ENCODE measurements around the gene CYREN.

The CYREN gene

DNA sequence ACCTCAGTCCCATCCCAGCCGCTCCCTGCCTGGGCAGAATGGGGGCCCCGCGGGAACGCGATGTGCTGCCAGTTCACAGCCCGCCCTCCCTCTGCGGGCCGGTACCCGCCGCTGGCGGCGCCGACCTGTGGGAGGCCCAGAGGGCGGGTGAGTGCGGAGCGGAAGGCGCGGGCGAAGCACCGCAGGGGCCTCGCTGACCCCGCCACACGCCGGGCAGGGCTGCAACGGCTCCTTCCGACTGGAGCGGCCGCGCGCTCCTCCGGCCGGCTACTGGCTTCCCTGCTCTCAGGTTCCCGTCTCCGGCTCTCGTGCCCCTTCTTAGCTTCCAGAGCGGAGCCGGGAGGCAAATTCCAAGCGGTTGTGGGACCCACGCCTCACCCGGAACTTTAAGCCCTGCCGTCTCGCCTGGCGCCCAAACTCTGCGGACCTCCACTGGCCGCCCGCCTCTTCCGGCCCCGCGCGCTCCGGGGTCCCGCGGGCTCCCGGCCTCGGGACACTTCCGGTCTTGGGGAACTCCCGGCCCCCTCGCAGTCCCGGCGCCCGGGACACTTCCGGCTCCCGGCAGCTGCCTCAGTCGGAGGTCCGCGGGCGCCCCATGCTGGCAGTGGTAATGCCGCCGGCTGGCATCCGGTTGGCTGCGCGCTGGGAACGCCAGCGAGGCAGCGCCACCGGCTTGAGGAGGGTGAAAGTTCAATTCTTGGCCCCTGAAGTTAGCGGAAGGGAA, at the start of gene CYREN:
Gene CYREN (minus strand): TSS at position 434 of the 724 bp plus-strand sequence. CDS start 1,785 bp downstream, outside the sequence.
- DNase-seq: peak; percentile 95

- DNase-seq: no peak
Observed at GRCh38 chr7:135217645-135218509, 47.4 kb upstream of the CYREN start.

- no peak for DNase-seq
Observed at GRCh38 chr7:135215698-135216097, 45.2 kb upstream of the CYREN start.

DNA sequence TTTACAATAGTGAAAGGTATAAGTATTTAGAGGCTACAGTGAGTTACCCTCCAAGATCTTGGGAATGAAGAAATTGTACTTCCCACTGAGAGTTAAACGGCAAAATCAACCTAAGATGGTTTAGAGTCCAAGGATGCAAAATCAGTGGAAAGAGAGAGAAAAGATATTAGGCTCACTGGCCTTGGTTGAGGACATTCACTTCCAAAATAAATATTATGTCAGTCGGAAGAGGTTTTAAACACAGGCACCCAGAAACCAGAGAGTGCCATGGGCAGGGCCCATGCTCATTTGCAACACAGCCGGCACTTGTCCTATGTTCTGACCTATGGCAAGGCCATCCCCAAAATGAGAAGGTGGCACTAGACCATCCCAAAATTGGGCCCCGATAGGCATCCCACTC, 44.7 kb upstream of the CYREN start:
- no peak for DNase-seq

GRCh38 chr7:135213831-135214230, 43.3 kb upstream of the CYREN start:
- DNase-seq: no peak

- DNase-seq: peak; percentile 70
Observed at GRCh38 chr7:135211946-135212685, 41.6 kb upstream of the CYREN start.

DNA sequence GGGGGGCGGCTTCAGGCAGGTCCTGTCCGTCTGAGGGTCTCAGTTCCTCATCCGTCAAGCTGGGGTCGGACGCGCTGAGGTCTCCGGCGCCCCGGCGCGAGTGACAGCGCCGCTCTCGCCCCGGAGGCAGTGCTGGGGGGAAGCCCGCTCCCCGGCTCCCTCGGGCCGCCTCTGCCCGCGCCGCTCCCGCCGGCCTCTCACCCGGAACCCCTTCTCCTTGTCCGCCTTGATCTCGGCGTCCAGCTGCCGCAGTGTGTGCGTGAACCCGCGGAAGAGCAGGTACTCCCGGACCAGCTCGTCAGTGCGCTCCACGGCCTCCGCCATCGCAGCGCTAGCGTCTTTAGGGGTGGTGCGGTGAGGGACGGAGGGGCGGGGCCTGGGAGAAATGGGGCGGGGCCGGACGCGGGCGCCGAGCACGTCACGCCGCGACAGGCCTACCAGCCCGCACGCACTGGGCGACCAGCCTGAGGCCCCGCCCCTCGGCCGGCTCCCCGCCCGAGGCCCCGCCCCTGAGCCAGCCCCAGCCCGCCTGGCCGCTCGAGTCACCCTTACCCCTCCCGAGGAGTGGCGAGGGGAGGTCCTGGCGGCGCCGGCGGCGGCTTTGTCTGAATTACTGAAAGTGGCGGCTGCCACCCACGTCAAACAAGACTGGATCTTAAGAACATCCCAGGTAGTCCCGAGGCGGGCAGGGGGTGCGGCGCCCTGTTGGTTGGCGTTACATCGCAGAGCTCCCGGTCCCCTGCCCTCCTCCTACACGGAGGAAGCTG, 40.9 kb upstream of the CYREN start, which contains the start of gene WDR91:
Gene WDR91 (minus strand): TSS at position 348 of the 767 bp plus-strand sequence. CDS start 24 bp downstream, at position 324.
- peak; percentile 99 for DNase-seq

- no peak for DNase-seq
Observed at GRCh38 chr7:135210888-135211178, 40.3 kb upstream of the CYREN start.

DNA sequence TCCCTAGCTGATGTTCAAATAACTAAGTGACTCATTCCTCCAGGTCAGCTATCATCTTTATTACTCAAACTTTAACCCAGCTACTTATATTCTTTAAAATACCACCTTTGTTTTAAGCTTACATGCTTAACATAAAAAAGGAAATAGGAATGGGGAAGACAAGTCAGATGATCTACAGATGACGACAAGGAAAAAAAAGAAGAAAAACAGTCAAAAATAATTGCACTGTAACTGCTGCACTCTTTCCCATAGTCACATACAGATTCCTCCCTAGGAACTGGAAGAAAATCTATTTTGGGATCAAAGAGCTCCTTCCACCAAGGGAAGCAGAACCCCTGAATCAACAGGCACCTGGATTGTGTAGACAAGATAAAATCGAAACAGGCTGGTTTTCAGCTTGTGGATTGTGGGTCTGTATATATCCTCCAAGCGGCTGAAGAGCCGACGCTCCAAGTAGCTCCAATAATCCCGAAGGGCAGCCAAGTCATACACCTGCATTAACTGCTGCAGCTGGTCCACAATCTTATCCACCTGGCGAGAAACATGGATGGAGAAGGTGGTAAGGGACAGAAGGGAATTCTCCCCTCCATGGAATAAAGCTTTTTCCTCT, 38.8 kb upstream of the CYREN start:
- DNase-seq: no peak

GRCh38 chr7:135208102-135208793, 37.7 kb upstream of the CYREN start:
- DNase-seq: no peak

- no peak for DNase-seq
Observed at GRCh38 chr7:135207406-135208101, 37.0 kb upstream of the CYREN start.

GRCh38 chr7:135206941-135207391, 36.5 kb upstream of the CYREN start:
- no peak for DNase-seq

GRCh38 chr7:135205850-135206249, 35.3 kb upstream of the CYREN start:
- no peak for DNase-seq

DNA sequence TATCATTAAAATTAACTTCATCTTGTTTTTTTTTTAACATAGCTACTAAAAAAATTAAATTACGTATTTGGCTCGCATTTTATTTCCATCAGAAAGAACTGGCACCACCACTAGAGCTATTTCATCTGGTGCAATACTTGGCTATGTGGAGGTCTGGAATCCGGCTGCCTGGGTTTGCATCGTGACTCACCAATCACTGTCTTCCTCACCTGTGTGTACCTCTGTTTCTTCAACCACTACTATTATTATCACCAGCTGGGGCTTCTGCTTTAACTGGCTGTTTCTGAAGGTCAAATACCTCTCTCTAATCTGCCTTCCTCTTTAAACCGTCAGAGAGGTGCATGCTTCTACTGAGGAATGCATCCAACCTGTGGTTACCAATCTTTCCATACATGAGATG, 34.4 kb upstream of the CYREN start:
- no peak for DNase-seq

GRCh38 chr7:135204341-135204749, 33.8 kb upstream of the CYREN start:
- peak; percentile 49 for DNase-seq

DNA sequence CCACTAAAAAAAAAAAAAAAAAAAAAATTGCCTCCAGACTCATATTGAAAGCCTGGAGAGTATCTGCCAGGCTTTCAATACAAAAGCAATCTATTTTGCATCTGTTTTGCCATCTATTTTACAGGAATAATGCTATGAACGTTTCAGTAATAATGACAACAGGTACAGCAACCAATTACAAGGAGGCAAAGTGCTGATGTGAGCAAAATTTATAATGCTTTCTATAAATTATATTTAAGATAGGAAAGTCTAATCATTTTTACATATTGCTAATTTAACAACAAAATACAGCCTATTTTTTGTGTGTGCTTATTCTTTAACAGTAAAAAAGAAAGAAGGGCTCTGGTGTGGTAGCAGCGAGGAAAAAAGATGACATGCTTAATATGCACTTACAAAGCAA, 30.8 kb upstream of the CYREN start:
- no peak for DNase-seq

DNA sequence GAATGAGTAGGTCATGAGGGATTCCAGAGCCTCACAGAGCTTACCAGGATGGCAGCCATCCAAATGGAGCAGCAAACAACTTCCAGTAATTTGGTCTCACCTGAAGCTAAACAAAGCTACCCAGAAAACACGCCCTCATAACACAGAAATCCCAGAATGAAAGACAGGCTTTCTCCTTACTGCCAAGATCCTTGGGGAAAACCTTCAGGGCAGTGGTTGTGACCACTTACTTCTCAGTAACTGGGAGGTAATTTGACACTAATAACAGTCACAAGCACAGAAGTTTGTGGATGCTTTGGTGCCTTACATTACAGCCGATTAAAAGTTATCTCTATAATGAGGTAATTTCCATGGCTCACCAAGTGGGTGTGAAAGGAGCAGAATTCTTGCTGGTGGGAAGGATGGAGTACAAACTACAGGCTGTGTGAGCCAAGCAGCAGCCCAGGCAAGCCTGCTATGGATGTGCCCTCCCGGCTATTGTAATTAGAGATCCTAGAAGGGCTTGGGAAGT, 30.4 kb upstream of the CYREN start:
- no peak for DNase-seq

DNA sequence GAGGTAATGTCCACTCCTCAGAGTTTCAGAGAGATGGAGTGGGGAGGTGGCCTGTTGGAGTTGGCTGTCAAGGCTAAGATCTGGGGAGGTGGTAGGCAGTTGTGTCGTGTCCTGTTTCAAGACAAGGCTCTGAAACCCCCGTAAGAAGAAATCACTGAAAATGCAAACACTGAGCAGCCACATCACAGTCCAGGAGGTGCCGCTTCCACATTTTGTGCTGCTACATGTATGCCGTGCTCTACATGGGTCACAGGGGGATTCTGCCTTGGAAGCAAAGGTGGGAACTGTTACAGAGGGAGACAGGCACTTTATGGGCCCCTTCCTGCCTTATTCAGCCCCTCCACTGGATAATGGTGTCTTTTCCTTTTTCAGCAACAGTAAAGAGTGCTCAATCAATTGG, 28.9 kb upstream of the CYREN start:
- DNase-seq: no peak

DNA sequence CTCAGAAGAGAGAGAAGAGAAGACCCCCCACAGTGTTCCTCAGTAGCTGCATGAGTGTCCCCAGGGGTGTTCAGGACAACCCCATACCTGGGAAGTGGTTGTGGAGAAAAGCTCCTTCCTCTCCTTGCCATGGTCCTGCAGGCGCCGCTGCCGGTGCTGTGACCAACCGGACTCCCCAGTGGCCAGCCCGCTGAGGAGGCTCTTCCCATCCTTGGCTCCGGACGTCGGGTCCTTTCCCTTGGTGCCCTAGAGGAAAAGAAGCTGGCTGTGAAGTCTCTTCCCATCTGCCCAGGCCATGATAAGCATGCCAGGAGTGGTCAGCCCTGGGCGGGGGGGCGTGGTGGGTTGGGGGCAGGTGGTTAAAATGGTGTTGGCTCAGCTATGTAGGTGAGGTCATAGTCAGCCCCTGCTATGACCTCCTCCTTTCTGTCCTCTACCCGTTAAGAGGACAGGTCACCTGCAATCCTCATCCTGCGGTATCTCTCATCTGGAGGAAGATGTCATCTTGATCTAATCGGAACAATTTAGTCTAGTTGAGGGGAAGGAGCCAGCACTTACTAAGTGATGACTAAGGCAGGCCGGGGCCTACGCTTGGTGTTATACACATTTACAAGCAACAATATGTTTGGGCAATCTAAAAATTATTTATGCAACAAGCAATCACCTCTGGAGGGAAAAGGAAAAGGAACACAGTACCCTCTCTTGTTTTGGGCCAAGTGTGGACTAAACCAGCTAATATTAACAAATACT, 27.6 kb upstream of the CYREN start:
- no peak for DNase-seq

- DNase-seq: no peak
Observed at GRCh38 chr7:135197343-135197742, 26.8 kb upstream of the CYREN start.
